GM08714 (cell line): Measurements from ENCODE around the gene ELMO1.

ENCODE experiments used
- H3K4me3 ChIP-seq: fragments of 200-500 bp; sonication (Bioruptor generic); 2 replicates; pipeline ENCODE4 v1.5.1; 2014; ENCODE audit warnings: mild to moderate bottlenecking, low read length, inconsistent platforms
- ZNF274 ChIP-seq: IDR thresholded peaks from 2 replicates; pipeline ENCODE4 v1.6.1; 2012; ENCODE audit warnings: mild to moderate bottlenecking, low read depth, low read length

Gene ELMO1

DNA sequence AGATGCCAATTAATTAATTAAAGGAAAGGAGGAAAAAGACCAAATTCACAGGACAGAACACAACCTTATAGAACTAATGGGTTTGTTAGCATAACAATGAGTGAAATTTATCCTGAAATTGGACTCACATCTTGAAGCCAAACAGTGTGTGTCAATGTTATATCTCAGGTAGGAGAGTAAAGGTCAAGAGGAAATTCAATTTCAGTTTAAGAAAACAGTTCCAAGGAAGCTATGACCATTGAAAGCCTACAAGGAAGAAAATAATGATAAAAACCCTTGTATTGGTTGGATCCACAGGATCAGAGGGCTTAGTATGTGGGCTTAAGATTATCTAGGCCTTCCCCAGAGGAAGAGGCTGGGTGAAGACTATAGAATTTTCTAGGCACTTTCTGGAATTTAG is 525.5 kb downstream of the ELMO1 start:
- TF ChIP-seq ZNF274, result no peak
- H3K4me3 ChIP-seq, result no peak overlapping the region

DNA sequence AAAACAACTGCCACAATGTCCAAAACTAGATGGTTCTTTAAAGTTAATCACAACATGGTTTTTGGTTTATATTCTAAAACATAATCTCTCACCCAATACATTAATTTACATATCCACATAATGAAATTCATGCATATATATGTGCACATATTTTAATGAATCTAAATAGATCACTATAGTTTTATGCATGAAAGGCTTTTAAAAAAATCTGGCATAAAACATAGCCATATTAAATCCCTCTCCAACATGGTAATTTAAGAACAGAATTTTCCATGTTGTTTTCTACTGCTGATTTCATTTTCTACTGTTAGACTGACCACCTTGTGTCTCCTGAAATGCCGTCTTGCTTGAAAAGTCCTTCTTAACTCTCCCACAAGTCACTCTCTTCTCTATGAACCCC is 528.2 kb downstream of the ELMO1 start:
- no peak overlapping the region for H3K4me3 ChIP-seq
- no peak for TF ChIP-seq ZNF274

DNA sequence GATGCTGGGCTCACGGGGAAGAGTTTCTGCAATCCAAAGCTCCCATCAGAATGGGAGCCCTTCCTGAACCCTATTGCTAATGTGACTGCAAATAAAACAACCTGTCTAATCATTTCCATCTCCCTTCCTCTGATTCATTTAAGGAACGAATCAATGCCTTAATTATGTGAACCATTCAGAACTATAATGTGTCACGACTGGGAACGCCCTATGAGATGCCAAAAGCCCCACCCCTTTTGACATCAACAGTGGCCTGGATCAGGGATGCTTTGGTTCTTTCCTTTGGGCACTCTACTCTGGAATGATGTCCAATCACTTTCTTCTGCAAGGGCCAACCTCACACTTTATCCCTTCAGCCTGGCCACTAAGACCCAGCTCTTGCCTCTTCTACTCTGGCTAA is 528.9 kb downstream of the ELMO1 start:
- no peak overlapping the region for H3K4me3 ChIP-seq
- no peak for TF ChIP-seq ZNF274

DNA sequence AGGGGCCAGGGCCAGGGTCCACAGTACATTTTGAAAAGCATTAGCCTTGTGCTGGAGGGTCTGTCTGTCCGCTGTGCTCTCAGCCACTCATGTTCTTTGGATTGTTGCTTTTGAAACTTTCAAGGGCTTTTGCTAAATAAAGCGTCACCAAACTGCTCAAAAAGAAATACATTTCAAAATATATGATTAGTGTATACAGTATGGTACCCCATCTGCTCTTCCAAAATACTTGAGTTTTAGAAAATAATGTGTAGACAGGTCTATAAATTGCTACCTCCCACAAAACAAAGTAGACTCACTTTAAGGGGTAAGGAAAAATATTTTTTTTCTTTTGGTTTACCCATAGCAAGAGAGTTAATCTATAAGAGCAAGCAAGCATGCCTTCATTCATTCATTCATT is 530.1 kb downstream of the ELMO1 start:
- H3K4me3 ChIP-seq, result no peak overlapping the region
- no peak for TF ChIP-seq ZNF274

DNA sequence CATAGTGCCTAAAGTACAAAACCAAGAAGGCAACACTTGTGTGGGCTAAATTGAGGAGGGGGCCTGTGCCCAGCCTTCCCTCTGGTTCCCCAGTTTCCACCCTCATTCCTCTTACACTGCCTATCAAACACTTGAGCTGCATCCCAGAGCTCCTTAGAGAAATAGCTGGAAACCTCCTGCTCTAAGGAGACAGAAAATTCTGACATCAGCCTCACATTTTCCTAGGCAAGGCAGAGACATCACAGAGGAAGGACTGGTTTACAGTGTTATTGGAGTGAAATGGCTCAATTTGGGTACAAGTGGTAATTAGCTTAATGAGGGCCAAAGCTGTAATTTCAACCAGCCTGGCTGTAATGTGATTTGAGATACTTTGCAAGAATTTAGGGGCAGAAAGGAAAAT is 532.0 kb downstream of the ELMO1 start:
- no peak overlapping the region for H3K4me3 ChIP-seq
- no peak for TF ChIP-seq ZNF274

DNA sequence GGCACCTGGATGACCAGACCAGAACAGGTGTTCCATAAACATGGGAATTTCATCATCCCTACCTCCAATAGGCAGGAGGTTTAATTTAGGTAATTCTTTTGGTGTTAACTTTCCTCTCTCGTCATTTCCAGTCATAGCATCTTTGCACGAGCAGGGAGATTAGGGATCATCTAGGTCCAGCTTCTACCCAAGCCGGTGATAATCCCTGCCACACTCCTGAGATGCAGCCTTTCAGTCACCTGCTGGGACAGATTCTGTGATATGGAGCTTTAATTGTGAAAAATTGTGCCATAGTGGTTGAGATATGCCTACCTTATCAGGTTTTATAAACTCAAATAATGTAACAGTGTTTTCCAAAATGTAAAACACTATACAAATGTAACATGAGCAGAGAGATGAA is 532.5 kb downstream of the ELMO1 start:
- H3K4me3 ChIP-seq, result no peak overlapping the region
- no peak for TF ChIP-seq ZNF274

DNA sequence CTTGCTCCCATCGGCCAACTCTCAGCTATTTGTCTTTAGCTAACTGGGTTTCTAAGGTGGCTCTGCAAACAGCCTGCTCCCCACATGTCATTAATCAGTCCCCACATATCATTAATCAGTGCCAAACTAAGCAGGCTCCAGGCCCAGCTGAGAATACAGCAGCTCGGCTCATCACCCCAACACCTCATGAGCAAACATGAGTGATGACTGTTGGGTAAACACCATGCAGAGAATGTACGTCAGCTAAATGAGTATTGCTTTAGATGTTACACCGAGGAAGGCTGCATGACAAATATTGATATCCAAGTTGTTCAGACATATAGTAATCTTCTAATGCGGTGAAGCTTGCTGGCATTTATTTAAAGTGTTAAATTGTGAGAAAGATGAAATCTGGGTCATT is 536.9 kb downstream of the ELMO1 start:
- H3K4me3 ChIP-seq, result no peak overlapping the region
- no peak for TF ChIP-seq ZNF274

DNA sequence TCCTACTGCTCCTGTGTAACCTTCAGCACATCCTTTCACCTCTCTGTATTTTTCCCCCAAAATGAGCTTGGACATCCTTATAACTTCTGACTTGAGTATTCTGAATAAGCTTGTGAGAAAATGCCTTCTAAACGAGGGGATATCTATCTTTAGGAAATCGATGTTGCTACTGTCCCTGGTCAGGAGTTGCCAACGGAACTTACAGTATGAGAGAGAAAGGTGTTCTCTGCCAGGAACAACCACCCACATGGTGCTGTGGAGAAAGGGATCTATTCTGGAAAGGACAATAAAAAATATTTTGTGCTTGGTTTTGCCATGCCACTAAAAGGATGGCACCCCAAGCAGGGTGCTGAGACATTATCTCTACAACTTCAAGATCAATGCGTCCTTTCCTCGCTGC is 537.8 kb downstream of the ELMO1 start:
- TF ChIP-seq ZNF274, result no peak
- no peak overlapping the region for H3K4me3 ChIP-seq

DNA sequence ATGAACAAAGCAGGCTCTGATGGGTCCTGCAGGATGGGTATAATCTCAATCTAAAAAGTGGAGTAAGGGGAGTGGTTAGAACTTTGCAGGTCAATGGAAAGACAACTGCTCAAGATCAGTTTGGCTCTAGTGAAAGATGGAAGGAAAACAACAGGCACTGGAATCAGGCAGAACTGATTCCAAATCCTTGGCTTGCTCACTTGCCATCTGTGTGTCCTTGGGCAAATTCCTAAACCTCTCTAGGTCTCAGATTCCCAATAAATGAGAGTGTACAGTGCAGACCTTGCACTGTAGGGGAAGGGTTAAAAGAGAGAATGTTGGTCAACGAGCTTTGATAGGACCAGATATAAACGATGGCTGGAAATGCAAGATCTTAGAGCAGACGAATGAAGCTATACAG is 538.3 kb downstream of the ELMO1 start:
- TF ChIP-seq ZNF274, result no peak
- no peak overlapping the region for H3K4me3 ChIP-seq

DNA sequence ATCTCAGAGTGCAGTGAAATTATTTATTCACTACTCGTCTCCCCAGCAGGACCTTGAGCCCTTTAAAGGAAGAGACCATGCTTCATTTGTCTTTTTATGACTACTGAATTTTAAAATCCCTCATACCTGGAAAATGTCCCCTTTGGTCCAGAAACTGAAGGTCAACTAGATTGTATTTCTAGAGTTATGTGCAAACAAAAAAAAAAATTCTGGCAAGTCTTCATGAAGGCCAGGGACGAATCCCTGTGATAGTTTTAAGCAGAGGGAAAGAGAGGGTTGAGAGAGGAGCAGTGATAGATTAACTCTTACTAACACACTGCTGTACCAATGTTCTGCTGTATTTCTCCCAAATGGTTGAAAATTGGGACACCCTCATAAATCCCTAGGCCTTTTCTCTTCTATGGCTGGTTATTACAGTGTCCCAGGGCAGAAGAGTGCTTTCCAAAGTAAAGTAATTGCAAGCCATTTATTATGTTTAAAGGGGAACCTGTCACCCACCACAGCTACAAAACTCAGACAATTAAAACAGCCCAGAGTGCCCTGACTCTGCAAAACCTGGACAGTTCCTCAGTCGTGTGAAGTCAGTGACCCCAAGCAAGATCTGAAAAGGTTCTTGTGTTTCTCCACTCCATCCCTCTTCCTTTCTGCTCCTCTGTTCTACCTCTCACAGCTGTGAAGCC is 541.6 kb downstream of the ELMO1 start:
- no peak for TF ChIP-seq ZNF274

DNA sequence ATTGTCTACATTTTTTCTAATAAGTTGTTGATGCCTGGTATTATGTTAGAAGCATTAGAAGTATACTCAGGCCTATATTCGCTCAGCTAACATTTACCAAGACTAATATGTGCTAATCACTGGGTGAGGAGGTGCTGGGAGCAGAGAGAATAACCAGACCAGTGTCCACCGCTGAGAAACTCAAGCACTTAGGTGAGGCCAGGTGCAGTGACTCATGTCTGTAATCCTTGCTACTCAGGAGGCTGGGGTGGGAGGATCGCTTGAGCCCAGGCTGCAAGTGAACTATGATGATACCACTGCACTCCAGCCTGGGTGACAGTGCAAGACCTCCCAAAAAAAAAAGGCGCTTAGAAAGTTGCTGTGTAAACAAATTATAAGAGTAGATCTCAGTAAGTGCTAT is 542.2 kb downstream of the ELMO1 start:
- TF ChIP-seq ZNF274, result no peak
- no peak overlapping the region for H3K4me3 ChIP-seq

More for the DNA sequence above, 541.6 kb downstream of the ELMO1 start:
- H3K4me3 ChIP-seq, result no peak overlapping the region

DNA sequence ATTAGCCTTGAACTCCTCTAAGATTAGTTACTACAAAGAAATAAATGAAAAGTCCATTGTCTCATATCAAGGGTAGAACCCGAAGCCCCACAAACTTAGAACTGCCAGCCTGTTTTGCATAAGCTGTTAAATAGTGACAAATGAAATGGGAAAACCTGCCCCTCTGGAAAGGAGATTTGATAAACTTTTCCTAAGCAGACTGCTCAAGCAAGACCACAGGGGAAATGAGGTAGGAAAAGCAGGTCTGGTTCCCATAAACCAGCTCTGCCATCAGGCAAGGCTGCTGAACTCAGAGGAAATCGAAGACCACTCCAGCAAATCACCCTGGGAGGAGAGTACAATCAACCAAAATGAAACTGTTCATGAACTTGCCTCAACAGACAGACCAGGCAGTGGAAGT is 542.8 kb downstream of the ELMO1 start:
- TF ChIP-seq ZNF274, result no peak
- H3K4me3 ChIP-seq, result no peak overlapping the region

DNA sequence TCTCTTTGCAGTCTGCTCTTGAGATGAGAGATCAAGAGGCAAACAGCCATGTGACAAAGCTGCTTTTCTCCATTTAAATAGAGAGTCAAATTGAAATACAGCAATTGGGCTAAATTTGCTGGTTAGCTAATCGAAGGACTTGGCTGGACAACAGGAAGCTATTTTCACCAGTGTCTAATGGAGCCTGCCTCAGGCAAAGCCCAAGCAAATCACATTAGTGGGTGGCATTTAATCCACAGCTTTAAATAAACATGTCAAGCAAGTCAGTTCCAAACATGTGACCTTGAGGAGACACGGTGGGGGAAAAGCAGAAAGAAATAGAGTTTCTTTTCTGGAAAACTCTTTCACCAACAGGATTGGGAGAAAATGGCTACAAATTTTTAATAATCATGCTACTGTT is 543.9 kb downstream of the ELMO1 start:
- H3K4me3 ChIP-seq, result no peak overlapping the region
- no peak for TF ChIP-seq ZNF274

DNA sequence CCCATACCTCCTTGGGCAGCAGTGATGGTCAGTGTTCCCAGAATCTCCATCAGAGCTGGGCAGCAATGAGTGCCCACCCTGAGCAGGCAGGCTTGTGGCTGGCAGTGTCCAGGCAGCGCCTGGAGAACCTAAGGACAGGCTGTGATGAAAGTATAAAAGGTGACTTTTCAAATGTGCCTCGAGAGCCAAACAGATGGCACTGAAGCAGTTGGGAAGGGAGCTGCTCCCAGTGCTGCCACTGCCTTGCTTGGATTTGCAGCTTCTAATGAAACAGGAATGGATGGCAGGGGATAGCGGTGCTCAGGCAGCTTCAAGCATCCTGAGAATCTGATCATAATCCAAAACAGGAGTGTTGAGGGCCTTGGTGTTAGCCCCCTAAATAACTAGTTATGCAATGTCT is 544.6 kb downstream of the ELMO1 start:
- H3K4me3 ChIP-seq, result no peak overlapping the region
- TF ChIP-seq ZNF274, result no peak

DNA sequence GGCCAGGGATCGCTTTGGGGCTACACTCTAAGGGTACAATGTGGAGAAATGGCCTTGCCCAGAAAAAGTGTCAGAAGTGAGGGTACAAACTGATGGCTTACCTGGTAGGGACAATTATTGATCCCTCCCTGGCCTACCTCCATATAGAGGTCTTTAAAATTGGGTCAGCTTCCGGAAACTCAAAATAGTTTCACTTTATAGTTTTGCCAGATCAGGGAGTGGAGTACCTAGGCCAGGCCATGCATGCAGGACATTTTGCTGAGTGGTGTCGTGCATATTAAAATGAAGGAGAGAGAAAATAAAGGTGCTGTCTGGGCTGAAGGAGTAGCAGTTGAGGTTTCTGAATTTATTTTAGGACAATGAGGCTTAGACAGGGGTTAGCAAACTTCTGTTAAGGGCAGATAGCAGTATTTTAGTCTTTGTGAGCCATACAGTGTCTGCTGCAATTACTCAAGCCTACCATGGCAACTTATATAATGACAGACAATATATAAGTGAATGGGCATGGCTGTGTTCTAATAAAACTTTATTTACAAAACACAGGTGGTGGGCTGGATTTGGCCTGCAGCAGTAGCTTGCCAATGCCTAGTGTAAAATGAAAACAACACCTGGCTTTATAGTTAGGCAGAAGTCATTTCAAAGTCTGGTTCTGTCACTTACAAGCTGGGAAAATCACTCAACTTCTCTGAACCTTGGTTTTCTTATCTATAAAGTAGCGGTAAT is 547.5 kb downstream of the ELMO1 start:
- H3K4me3 ChIP-seq, result no peak overlapping the region
- TF ChIP-seq ZNF274, result no peak

DNA sequence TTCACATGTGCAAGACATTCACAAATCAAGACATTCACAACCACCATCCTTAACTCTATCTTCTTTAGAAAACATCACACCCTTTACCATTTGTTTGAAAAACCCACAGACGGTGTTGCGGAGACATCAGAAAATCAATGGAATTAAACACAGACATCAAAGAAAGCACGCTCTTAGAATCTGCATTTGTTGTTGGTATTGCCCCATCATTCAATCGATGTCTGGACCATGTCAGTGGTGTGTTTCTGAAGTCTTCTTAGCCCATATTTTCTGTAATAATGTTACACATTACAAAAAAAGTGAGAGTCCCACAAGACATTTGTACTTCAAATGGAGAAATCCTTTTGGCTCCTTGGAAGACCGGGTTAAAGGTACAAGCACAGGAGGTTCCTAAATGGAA is 550.5 kb downstream of the ELMO1 start:
- H3K4me3 ChIP-seq, result no peak overlapping the region
- TF ChIP-seq ZNF274, result no peak
